ENCODE results near the gene FAM204A.

Gene FAM204A

GRCh38 chr10:118273662-118274061, 68.5 kb downstream of the FAM204A start:
- H3K27me3 ChIP-seq = peaks cover 10% of the 10 kb centered on the region
- no peak for DNase-seq
- TF ChIP-seq, protein P1, sequence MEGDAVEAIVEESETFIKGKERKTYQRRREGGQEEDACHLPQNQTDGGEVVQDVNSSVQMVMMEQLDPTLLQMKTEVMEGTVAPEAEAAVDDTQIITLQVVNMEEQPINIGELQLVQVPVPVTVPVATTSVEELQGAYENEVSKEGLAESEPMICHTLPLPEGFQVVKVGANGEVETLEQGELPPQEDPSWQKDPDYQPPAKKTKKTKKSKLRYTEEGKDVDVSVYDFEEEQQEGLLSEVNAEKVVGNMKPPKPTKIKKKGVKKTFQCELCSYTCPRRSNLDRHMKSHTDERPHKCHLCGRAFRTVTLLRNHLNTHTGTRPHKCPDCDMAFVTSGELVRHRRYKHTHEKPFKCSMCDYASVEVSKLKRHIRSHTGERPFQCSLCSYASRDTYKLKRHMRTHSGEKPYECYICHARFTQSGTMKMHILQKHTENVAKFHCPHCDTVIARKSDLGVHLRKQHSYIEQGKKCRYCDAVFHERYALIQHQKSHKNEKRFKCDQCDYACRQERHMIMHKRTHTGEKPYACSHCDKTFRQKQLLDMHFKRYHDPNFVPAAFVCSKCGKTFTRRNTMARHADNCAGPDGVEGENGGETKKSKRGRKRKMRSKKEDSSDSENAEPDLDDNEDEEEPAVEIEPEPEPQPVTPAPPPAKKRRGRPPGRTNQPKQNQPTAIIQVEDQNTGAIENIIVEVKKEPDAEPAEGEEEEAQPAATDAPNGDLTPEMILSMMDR (IDR thresholded peaks at IDR 0.05; ENCODE audit: low read depth, low read length) = no peak
- H3K4me3 ChIP-seq (ENCODE audit: low read depth, low read length) = no peak overlapping the region
- H3K36me3 ChIP-seq = no peaks in the 10 kb centered on the region
- no peaks in the 10 kb centered on the region for H3K4me1 ChIP-seq
- no peaks in the 10 kb centered on the region for H3K9me3 ChIP-seq

GRCh38 chr10:118272767-118273166, 69.4 kb downstream of the FAM204A start:
- no peaks in the 10 kb centered on the region for H3K4me1 ChIP-seq
- H3K27me3 ChIP-seq = peaks cover 10% of the 10 kb centered on the region
- H3K4me3 ChIP-seq (ENCODE audit: low read depth, low read length) = no peak overlapping the region
- H3K36me3 ChIP-seq = no peaks in the 10 kb centered on the region
- H3K9me3 ChIP-seq = no peaks in the 10 kb centered on the region
- TF ChIP-seq, protein P1 (IDR thresholded peaks at IDR 0.05; ENCODE audit: low read depth, low read length) = no peak
- DNase-seq = no peak

DNA sequence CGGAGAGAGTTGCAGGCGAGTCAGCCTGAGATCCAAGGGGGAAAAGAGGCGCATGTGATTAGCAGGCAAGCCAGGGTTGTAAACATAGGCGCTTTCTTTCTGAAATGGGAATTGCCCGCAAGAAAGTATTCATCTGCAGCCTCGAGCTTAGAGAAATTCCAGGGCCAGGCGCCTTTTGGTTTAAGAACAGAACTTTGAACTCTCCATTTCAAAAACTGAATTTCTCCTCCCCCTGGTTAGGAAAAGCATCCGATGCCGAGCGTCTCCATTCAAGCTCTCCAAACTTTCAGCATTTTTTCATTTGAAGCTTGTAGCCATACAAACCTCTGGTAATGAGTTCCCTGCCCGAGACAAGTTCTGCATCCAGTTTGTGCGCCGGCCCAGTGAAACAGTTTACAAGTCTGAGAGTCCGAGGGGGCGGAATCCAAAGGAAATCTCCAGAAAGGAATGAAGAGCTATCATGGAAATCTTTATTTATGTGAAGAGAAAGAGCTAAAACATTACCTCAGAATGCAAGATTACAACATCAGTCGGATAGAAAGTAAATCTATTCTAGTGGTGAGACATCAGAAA, 69.9 kb downstream of the FAM204A start:
- no peaks in the 10 kb centered on the region for H3K36me3 ChIP-seq
- H3K9me3 ChIP-seq = no peaks in the 10 kb centered on the region
- no peaks in the 10 kb centered on the region for H3K4me1 ChIP-seq
- TF ChIP-seq, protein P1 (IDR thresholded peaks at IDR 0.05; ENCODE audit: low read depth, low read length) = no peak
- DNase-seq = no peak
- peaks cover 13% of the 10 kb centered on the region for H3K27me3 ChIP-seq
- no peak overlapping the region for H3K4me3 ChIP-seq (ENCODE audit: low read depth, low read length)

DNA sequence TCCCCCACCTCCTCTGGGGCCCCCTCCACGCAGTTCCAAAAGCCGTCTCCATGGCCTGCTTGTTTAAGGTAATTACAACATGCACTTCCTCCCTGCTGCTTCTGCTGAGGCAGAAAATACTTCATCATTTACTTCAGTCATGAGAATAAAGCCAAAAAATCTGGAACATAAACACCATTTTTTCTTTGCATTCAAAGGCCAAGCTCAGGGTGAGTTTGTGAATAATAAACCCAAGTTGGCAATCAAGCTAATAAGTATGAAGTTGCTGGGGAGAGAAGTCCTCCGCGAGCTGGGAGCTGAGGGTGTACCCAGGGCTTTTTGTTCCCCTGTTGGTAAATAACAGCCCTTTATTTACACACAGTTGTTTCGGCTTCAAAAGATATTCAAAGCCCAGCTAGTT, 70.5 kb downstream of the FAM204A start:
- Histone ChIP-seq H3K9me3 (no peaks in the 10 kb centered on the region), H3K36me3 (no peaks in the 10 kb centered on the region), H3K27me3 (peaks cover 13% of the 10 kb centered on the region), H3K4me3 (ENCODE audit: low read depth, low read length) (no peak overlapping the region), H3K4me1 (no peaks in the 10 kb centered on the region)
- no peak for DNase-seq
- TF ChIP-seq, protein P1 (IDR thresholded peaks at IDR 0.05; ENCODE audit: low read depth, low read length) = no peak

- Histone ChIP-seq H3K4me3 (ENCODE audit: low read depth, low read length) (no peak overlapping the region), H3K9me3 (no peaks in the 10 kb centered on the region), H3K4me1 (no peaks in the 10 kb centered on the region), H3K36me3 (no peaks in the 10 kb centered on the region), H3K27me3 (peaks cover 10% of the 10 kb centered on the region)
- no peak for DNase-seq
- TF ChIP-seq, protein P1 (IDR thresholded peaks at IDR 0.05; ENCODE audit: low read depth, low read length) = no peak
Measured at GRCh38 chr10:118266098-118266748, 75.9 kb downstream of the FAM204A start.

DNA sequence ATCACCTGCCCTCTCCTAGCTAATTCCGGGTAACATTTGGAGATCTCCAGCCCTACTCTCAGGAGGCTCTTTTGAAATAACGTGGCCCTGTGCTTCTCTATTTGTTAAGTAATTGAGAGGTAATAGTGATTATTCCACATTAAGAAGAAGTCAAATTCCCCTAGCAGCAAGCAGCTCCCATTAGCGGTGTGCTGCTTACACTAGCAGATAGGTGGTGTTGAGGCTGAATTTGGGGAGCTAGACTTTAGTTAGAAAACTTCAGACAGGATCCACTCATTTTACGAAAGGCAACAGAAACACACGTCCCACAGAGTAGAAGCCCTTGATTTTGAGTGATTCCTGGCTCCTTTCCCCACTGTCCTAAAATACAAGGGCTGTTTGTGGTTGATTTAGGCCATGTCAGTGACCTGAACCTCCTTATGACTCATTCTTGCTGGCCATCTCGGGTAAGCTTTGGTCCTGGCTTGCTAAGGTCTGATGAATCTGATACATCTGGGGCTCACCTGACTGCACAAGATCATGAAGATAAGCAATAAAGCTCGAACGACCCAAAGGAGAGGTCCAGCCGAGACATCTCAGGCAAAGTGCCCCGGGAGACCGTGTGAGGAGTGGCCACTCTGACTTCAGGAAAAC, 77.2 kb downstream of the FAM204A start:
- Histone ChIP-seq H3K4me3 (ENCODE audit: low read depth, low read length) (no peak overlapping the region), H3K4me1 (no peaks in the 10 kb centered on the region), H3K9me3 (no peaks in the 10 kb centered on the region), H3K36me3 (no peaks in the 10 kb centered on the region), H3K27me3 (peaks cover 10% of the 10 kb centered on the region)
- TF ChIP-seq, protein P1 (IDR thresholded peaks at IDR 0.05; ENCODE audit: low read depth, low read length) = no peak
- no peak for DNase-seq

Measured in BE2C (cell line).